ENCODE results near the gene RARRES2.

GRCh38 chr7:150383710-150384397, 42.4 kb upstream of the RARRES2 start:
- TF ChIP-seq CTCF (IDR thresholded peaks at IDR 0.05) (no peak), POLR2A (IDR thresholded peaks at IDR 0.05) (no peak), EP300 (IDR thresholded peaks at IDR 0.05) (no peak), POLR2AphosphoS5 (IDR thresholded peaks at IDR 0.05) (no peak)

All from suprapubic skin (tissue), 4 donors.